PC-3 (cell line): Measurements from ENCODE around the gene ACOXL.

Source experiments
- EZH2 ChIP-seq: fragments of 300-600 bp; sonication (generic); IDR thresholded peaks from one replicate; pipeline ENCODE4 v1.6.1; 2017; ENCODE audit warnings: antibody characterized with exemption, mild to moderate bottlenecking, low read length; ENCODE audit not compliant: unreplicated experiment
- EZH2phosphoT487 ChIP-seq: fragments of 300-600 bp; sonication (generic); IDR thresholded peaks from 2 replicates; pipeline ENCODE4 v1.6.1; 2018; ENCODE audit warnings: mild to moderate bottlenecking, antibody characterized with exemption, low read length, borderline replicate concordance
- TF ChIP-seq, protein P1 (sequence below): fragments of 300-600 bp; sonication (generic); conservative IDR thresholded peaks from 2 replicates; pipeline ENCODE4 v1.5.1; 2017; ENCODE audit warnings: antibody characterized with exemption, low read depth, mild to moderate bottlenecking, low read length

DNA sequence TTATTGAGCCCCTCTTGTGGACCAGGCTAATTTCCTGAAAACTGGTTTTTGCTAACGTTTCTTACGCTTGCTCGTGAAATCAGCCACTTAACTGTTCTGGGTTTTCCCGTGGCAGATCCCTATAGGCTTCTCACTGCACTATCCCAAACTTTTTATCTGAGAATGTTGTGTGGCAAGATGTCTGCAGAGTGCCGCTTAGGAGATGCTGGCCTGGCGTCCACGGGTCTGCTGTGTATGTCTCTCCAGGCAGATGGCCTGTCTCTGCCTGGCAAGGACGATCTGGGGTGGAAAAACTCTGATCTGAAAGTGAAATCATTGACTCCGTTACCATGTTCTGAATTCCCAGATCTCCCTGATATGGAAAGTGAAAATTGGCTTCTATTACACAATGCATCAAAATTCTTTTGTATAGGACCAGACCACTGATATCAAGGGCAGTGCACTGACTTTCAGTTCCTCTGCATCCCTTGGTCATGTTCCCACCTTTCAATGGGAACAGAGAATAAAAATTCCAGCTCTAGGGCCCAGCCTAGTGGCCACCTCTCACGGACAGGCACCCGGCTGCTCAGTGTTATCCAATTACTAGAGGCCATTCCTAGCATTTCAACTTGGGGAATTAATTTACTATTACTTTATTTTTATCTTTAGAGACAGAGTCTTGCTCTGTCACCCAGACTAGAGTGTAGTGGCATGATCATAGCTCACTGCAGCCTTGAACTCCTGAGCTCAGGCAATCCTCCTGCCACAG lies 154.6 kb downstream of the ACOXL start:
- TF ChIP-seq, protein P1, sequence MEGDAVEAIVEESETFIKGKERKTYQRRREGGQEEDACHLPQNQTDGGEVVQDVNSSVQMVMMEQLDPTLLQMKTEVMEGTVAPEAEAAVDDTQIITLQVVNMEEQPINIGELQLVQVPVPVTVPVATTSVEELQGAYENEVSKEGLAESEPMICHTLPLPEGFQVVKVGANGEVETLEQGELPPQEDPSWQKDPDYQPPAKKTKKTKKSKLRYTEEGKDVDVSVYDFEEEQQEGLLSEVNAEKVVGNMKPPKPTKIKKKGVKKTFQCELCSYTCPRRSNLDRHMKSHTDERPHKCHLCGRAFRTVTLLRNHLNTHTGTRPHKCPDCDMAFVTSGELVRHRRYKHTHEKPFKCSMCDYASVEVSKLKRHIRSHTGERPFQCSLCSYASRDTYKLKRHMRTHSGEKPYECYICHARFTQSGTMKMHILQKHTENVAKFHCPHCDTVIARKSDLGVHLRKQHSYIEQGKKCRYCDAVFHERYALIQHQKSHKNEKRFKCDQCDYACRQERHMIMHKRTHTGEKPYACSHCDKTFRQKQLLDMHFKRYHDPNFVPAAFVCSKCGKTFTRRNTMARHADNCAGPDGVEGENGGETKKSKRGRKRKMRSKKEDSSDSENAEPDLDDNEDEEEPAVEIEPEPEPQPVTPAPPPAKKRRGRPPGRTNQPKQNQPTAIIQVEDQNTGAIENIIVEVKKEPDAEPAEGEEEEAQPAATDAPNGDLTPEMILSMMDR, result peak; percentile 14; the same call in 1 of the 2 replicates
- TF ChIP-seq EZH2 (no peak), EZH2phosphoT487 (no peak)
